WTC11 (cell line): ENCODE measurements around the gene PADI2. TPM values are rescaled to one million over a fixed set of nuclear protein-coding genes. Genes with fewer than 3 reads are reported as not detected.

ENCODE experiments used
- ATAC-seq: fragments of 200-7000 bp; cut with Tn5 transposase; 2 replicates; pipeline ENCODE4 v1.10.0; 2021; ENCODE audit warnings: mild to moderate bottlenecking, moderate library complexity
- CTCF ChIA-PET: fragments of 300-600 bp; sonication (Branson Sonifier 250); formaldehyde crosslinking; loops from one replicate; lab custom pipeline; 2021; ENCODE audit warnings: antibody characterized with exemption; lab: Charles Lee
- POLR2A ChIA-PET: fragments of 350-600 bp; sonication (Branson Sonifier 250); formaldehyde crosslinking; loops from one replicate; lab custom pipeline; 2021; ENCODE audit warnings: antibody characterized with exemption; lab: Charles Lee
- DNase-seq: peaks from one replicate; pipeline ENCODE4 v3.0.0; 2021; ENCODE audit warnings: low spot score
- H3K27ac Mint-ChIP-seq: 2 replicates; pipeline ENCODE4 v1.8.0; 2021; ENCODE audit warnings: mixed read lengths
- H3K27me3 Mint-ChIP-seq: 2 replicates; pipeline ENCODE4 v1.8.0; 2021; ENCODE audit warnings: low read depth, mild to moderate bottlenecking, moderate library complexity, mixed read lengths
- H3K36me3 Mint-ChIP-seq: 2 replicates; pipeline ENCODE4 v1.8.0; 2021; ENCODE audit warnings: mixed read lengths
- H3K4me1 Mint-ChIP-seq: 2 replicates; pipeline ENCODE4 v1.8.0; 2022; ENCODE audit warnings: mixed read lengths
- H3K4me3 Mint-ChIP-seq: 2 replicates; pipeline ENCODE4 v1.8.0; 2021; ENCODE audit warnings: mild to moderate bottlenecking, moderate library complexity, mixed read lengths
- H3K9me3 Mint-ChIP-seq: 2 replicates; pipeline ENCODE4 v1.8.0; 2021; ENCODE audit warnings: mixed read lengths
- AFF4 ChIP-seq: sonication (generic); formaldehyde crosslinking; IDR thresholded peaks from 2 replicates; pipeline ENCODE4 v1.8.1; 2023; ENCODE audit warnings: mild to moderate bottlenecking, missing genetic modification reagents, borderline replicate concordance
- ATF2 ChIP-seq: sonication (generic); formaldehyde crosslinking; IDR thresholded peaks from 2 replicates; pipeline ENCODE4 v1.8.1; 2022; ENCODE audit warnings: low read depth, missing genetic modification reagents, borderline replicate concordance
- CREM ChIP-seq: sonication (generic); formaldehyde crosslinking; IDR thresholded peaks from 2 replicates; pipeline ENCODE4 v1.8.1; 2022; ENCODE audit warnings: mild to moderate bottlenecking, missing genetic modification reagents, moderate library complexity
- ETV6 ChIP-seq: sonication (generic); formaldehyde crosslinking; IDR thresholded peaks from 2 replicates; pipeline ENCODE4 v1.8.1; 2022; ENCODE audit warnings: mild to moderate bottlenecking, missing genetic modification reagents
- GTF2I ChIP-seq: fragments of 250-450 bp; sonication (Bioruptor Pico); conservative IDR thresholded peaks from 2 replicates; pipeline ENCODE4 v1.4.0; 2021; ENCODE audit warnings: mild to moderate bottlenecking
- HMGA2 ChIP-seq: fragments of 250-450 bp; sonication (Bioruptor Pico); IDR thresholded peaks from 2 replicates; pipeline ENCODE4 v1.4.0; 2021; ENCODE audit warnings: mild to moderate bottlenecking, moderate library complexity
- KAT7 ChIP-seq: sonication (generic); formaldehyde crosslinking; IDR thresholded peaks from 2 replicates; pipeline ENCODE4 v1.8.1; 2023; ENCODE audit warnings: missing genetic modification reagents, mild to moderate bottlenecking, borderline replicate concordance
- MLX ChIP-seq: sonication (generic); formaldehyde crosslinking; IDR thresholded peaks from 2 replicates; pipeline ENCODE4 v1.8.1; 2023; ENCODE audit warnings: mild to moderate bottlenecking, missing genetic modification reagents, moderate library complexity
- NFE2L1 ChIP-seq: sonication (generic); formaldehyde crosslinking; IDR thresholded peaks from 2 replicates; pipeline ENCODE4 v1.8.1; 2023; ENCODE audit warnings: missing genetic modification reagents
- NR2C2 ChIP-seq: sonication (generic); formaldehyde crosslinking; IDR thresholded peaks from 2 replicates; pipeline ENCODE4 v1.8.0; 2022; ENCODE audit warnings: mild to moderate bottlenecking, missing genetic modification reagents
- SMAD4 ChIP-seq: sonication (generic); formaldehyde crosslinking; IDR thresholded peaks from 2 replicates; pipeline ENCODE4 v1.8.0; 2022; ENCODE audit warnings: mild to moderate bottlenecking, missing genetic modification reagents
- SOX15 ChIP-seq: fragments of 250-450 bp; sonication (Bioruptor Pico); IDR thresholded peaks from 2 replicates; pipeline ENCODE4 v1.9.0; 2021; ENCODE audit warnings: mild to moderate bottlenecking
- TP53 ChIP-seq: sonication (generic); formaldehyde crosslinking; IDR thresholded peaks from 2 replicates; pipeline ENCODE4 v1.8.1; 2023; ENCODE audit warnings: mild to moderate bottlenecking, missing genetic modification reagents
- ZBTB43 ChIP-seq: sonication (generic); formaldehyde crosslinking; IDR thresholded peaks from 2 replicates; pipeline ENCODE4 v1.8.1; 2023; ENCODE audit warnings: mild to moderate bottlenecking, missing genetic modification reagents
- ZNF219 ChIP-seq: sonication (generic); formaldehyde crosslinking; IDR thresholded peaks from 2 replicates; pipeline ENCODE4 v1.8.0; 2023; ENCODE audit warnings: missing genetic modification reagents, mild to moderate bottlenecking, borderline replicate concordance
- ZNF263 ChIP-seq: sonication (generic); formaldehyde crosslinking; IDR thresholded peaks from 2 replicates; pipeline ENCODE4 v1.8.1; 2022; ENCODE audit warnings: low read depth, mild to moderate bottlenecking, moderate library complexity, missing genetic modification reagents
- ZNF423 ChIP-seq: fragments of 250-450 bp; sonication (Bioruptor Pico); IDR thresholded peaks from 2 replicates; pipeline ENCODE4 v2.1.2; 2022; ENCODE audit warnings: mild to moderate bottlenecking, moderate library complexity
- total RNA-seq: library from RNA; stranded (reverse); gene quantifications from 3 replicates; pipeline ENCODE4 v1.2.3, GENCODE V29; 2021
- TF ChIP-seq, protein P1 (sequence below): fragments of 250-450 bp; sonication (Bioruptor Pico); IDR thresholded peaks from 2 replicates; pipeline ENCODE4 v1.9.0; 2021; ENCODE audit warnings: mild to moderate bottlenecking, borderline replicate concordance
- TF ChIP-seq, protein P2 (sequence below): sonication (generic); formaldehyde crosslinking; IDR thresholded peaks from 2 replicates; pipeline ENCODE4 v1.8.1; 2022; ENCODE audit warnings: low read depth, mild to moderate bottlenecking, moderate library complexity, missing genetic modification reagents, borderline replicate concordance
- TF ChIP-seq, protein P3 (sequence below): sonication (generic); formaldehyde crosslinking; IDR thresholded peaks from 2 replicates; pipeline ENCODE4 v1.8.0; 2023; ENCODE audit warnings: missing genetic modification reagents

The PADI2 gene
- total RNA-seq, 1 experiment from 2014 or later: 3.8 TPM

- ATAC-seq (no peak), DNase-seq (no peak)
- Mint-ChIP-seq H3K27me3 (no peaks in the 10 kb centered on the region), H3K27ac (no peak overlapping the region), H3K4me3 (no peak overlapping the region), H3K36me3 (peaks cover 72% of the 10 kb centered on the region), H3K9me3 (no peaks in the 10 kb centered on the region), H3K4me1 (no peaks in the 10 kb centered on the region)
- TF ChIP-seq ATF2 (CRISPR knock-in tag) (no peak), ZNF219 (no peak), SOX15 (no peak), SMAD4 (no peak), ZNF423 (CRISPR knock-in tag) (no peak), TP53 (CRISPR knock-in tag) (no peak)
- CTCF ChIA-PET: interaction anchor here (1.7 to 3.2 kb wide), 2 partner anchors 35 to 70 kb away, joined by 4 to 14 read pairs; no protein-coding TSS in a partner anchor
- POLR2A ChIA-PET: interaction anchor here (1.0 kb wide), 1 partner anchor 15 kb away, joined by 3 read pairs; no protein-coding TSS in a partner anchor
Measured at GRCh38 chr1:17021896-17022295, 97.4 kb downstream of the PADI2 start.

DNA sequence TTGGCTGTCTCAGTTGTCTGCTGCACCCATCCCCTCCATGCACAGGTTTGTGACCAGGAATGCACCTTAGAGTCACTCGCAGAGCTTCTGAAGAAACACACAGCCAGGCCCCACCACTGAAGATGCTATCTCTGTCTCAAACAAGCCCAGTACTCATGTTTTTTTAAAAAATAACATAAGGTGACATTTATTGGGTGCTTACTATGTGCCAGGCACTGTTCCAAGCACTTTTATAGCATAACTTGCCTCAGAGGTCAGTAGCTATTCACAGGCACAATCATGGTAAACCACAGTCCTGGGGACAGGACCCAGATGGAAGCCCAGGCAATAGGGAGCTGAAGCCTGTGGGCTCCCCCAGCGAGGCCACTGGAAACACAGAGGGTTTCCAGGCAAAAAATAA, 98.7 kb downstream of the PADI2 start:
- H3K27ac Mint-ChIP-seq: no peak overlapping the region
- peaks cover 10% of the 10 kb centered on the region for H3K4me1 Mint-ChIP-seq
- no peak for ATAC-seq
- H3K9me3 Mint-ChIP-seq: no peaks in the 10 kb centered on the region
- DNase-seq: no peak
- ChIA-PET CTCF (interaction anchor here (1.1 kb wide), 1 partner anchor 34 kb away, joined by 3 read pairs; no protein-coding TSS in a partner anchor), POLR2A (no interaction called here)
- no peak for TF ChIP-seq HMGA2 (CRISPR knock-in tag)
- no peak for TF ChIP-seq GTF2I (CRISPR knock-in tag)
- TF ChIP-seq NFE2L1 (CRISPR knock-in tag): no peak
- TF ChIP-seq CREM (CRISPR knock-in tag): no peak
- no peak for TF ChIP-seq ETV6 (CRISPR knock-in tag)
- no peak for TF ChIP-seq ZNF263 (CRISPR knock-in tag)
- peaks cover 69% of the 10 kb centered on the region for H3K36me3 Mint-ChIP-seq
- H3K27me3 Mint-ChIP-seq: no peaks in the 10 kb centered on the region
- no peak overlapping the region for H3K4me3 Mint-ChIP-seq

- no peak overlapping the region for H3K4me3 Mint-ChIP-seq
- ChIA-PET POLR2A (no interaction called here), CTCF (interaction anchor here (1.1 to 3.9 kb wide), 3 partner anchors 19 to 67 kb away, joined by 3 to 23 read pairs (median 4); no protein-coding TSS in a partner anchor)
- ATAC-seq (no peak), DNase-seq (no peak)
- H3K9me3 Mint-ChIP-seq: no peaks in the 10 kb centered on the region
- H3K27ac Mint-ChIP-seq: no peak overlapping the region
- no peaks in the 10 kb centered on the region for H3K27me3 Mint-ChIP-seq
- peaks cover 27% of the 10 kb centered on the region for H3K4me1 Mint-ChIP-seq
- peaks cover 58% of the 10 kb centered on the region for H3K36me3 Mint-ChIP-seq
- no peak for TF ChIP-seq NR2C2
- TF ChIP-seq, protein P1, sequence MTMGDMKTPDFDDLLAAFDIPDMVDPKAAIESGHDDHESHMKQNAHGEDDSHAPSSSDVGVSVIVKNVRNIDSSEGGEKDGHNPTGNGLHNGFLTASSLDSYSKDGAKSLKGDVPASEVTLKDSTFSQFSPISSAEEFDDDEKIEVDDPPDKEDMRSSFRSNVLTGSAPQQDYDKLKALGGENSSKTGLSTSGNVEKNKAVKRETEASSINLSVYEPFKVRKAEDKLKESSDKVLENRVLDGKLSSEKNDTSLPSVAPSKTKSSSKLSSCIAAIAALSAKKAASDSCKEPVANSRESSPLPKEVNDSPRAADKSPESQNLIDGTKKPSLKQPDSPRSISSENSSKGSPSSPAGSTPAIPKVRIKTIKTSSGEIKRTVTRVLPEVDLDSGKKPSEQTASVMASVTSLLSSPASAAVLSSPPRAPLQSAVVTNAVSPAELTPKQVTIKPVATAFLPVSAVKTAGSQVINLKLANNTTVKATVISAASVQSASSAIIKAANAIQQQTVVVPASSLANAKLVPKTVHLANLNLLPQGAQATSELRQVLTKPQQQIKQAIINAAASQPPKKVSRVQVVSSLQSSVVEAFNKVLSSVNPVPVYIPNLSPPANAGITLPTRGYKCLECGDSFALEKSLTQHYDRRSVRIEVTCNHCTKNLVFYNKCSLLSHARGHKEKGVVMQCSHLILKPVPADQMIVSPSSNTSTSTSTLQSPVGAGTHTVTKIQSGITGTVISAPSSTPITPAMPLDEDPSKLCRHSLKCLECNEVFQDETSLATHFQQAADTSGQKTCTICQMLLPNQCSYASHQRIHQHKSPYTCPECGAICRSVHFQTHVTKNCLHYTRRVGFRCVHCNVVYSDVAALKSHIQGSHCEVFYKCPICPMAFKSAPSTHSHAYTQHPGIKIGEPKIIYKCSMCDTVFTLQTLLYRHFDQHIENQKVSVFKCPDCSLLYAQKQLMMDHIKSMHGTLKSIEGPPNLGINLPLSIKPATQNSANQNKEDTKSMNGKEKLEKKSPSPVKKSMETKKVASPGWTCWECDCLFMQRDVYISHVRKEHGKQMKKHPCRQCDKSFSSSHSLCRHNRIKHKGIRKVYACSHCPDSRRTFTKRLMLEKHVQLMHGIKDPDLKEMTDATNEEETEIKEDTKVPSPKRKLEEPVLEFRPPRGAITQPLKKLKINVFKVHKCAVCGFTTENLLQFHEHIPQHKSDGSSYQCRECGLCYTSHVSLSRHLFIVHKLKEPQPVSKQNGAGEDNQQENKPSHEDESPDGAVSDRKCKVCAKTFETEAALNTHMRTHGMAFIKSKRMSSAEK (CRISPR knock-in tag): no peak
- no peak for TF ChIP-seq ZBTB43
- no peak for TF ChIP-seq KAT7 (CRISPR knock-in tag)
- no peak for TF ChIP-seq AFF4 (CRISPR knock-in tag)
- TF ChIP-seq MLX: no peak
- TF ChIP-seq, protein P2, sequence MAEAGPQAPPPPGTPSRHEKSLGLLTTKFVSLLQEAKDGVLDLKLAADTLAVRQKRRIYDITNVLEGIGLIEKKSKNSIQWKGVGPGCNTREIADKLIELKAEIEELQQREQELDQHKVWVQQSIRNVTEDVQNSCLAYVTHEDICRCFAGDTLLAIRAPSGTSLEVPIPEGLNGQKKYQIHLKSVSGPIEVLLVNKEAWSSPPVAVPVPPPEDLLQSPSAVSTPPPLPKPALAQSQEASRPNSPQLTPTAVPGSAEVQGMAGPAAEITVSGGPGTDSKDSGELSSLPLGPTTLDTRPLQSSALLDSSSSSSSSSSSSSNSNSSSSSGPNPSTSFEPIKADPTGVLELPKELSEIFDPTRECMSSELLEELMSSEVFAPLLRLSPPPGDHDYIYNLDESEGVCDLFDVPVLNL: no peak
- TF ChIP-seq, protein P3, sequence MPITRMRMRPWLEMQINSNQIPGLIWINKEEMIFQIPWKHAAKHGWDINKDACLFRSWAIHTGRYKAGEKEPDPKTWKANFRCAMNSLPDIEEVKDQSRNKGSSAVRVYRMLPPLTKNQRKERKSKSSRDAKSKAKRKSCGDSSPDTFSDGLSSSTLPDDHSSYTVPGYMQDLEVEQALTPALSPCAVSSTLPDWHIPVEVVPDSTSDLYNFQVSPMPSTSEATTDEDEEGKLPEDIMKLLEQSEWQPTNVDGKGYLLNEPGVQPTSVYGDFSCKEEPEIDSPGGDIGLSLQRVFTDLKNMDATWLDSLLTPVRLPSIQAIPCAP (CRISPR knock-in tag): no peak
Measured at GRCh38 chr1:17018849-17019248, 100.4 kb downstream of the PADI2 start.
